ENCODE results near the gene CMC2. TPM values are rescaled to one million over a fixed set of nuclear protein-coding genes. Genes with fewer than 3 reads are reported as not detected.

Gene CMC2
- total and polyA plus RNA-seq, 9 of the 15 experiments (the other 6 are each of a cell fraction or from before 2014, with no cell fraction given), result 122 to 501 (median 172) TPM

DNA sequence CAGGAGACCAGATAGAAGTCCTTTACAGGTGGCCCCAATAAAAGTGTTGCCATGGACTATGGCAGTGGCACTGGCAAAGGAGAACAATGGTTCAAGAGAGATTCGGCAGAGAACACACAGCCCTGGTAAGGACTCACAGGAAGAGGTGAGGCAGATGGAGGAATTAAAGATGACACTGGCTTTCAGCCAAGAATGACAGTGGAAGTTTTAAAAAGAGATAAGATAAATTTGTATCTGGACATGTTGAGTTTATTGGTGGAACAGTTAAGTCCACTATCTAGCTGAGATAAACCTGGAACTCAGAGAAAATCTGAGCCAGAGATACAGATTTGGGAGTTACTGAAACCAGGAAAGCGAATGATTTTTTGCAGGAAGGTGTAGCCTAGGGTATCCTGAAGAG, 20.1 kb downstream of the CMC2 start (continued):
- TF ChIP-seq, protein P1, sequence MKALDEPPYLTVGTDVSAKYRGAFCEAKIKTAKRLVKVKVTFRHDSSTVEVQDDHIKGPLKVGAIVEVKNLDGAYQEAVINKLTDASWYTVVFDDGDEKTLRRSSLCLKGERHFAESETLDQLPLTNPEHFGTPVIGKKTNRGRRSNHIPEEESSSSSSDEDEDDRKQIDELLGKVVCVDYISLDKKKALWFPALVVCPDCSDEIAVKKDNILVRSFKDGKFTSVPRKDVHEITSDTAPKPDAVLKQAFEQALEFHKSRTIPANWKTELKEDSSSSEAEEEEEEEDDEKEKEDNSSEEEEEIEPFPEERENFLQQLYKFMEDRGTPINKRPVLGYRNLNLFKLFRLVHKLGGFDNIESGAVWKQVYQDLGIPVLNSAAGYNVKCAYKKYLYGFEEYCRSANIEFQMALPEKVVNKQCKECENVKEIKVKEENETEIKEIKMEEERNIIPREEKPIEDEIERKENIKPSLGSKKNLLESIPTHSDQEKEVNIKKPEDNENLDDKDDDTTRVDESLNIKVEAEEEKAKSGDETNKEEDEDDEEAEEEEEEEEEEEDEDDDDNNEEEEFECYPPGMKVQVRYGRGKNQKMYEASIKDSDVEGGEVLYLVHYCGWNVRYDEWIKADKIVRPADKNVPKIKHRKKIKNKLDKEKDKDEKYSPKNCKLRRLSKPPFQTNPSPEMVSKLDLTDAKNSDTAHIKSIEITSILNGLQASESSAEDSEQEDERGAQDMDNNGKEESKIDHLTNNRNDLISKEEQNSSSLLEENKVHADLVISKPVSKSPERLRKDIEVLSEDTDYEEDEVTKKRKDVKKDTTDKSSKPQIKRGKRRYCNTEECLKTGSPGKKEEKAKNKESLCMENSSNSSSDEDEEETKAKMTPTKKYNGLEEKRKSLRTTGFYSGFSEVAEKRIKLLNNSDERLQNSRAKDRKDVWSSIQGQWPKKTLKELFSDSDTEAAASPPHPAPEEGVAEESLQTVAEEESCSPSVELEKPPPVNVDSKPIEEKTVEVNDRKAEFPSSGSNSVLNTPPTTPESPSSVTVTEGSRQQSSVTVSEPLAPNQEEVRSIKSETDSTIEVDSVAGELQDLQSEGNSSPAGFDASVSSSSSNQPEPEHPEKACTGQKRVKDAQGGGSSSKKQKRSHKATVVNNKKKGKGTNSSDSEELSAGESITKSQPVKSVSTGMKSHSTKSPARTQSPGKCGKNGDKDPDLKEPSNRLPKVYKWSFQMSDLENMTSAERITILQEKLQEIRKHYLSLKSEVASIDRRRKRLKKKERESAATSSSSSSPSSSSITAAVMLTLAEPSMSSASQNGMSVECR (CRISPR knock-in tag; IDR thresholded peaks at IDR 0.05), result no peak
- TF ChIP-seq ETV6 (IDR thresholded peaks at IDR 0.05; ENCODE audit: borderline replicate concordance in 1 of 2, low read depth in 2 of 2, low read length in 1 of 2) (no peak), ETV6 (CRISPR knock-in tag; IDR thresholded peaks at IDR 0.05; ENCODE audit: borderline replicate concordance) (no peak), RBM17 (IDR thresholded peaks at IDR 0.05; ENCODE audit: borderline replicate concordance, low read depth, low read length) (no peak), CTBP1 (IDR thresholded peaks at IDR 0.05; ENCODE audit: borderline replicate concordance) (peak; percentile 21; the same call in 1 of the 2 replicates), EHMT2 (IDR thresholded peaks at IDR 0.05) (no peak), POLR3A (IDR thresholded peaks at IDR 0.05; ENCODE audit: borderline replicate concordance, extremely low read depth, insufficient read depth, insufficient read length) (no peak), ZNF174 (CRISPR knock-in tag; IDR thresholded peaks at IDR 0.05) (no peak), CGGBP1 (CRISPR knock-in tag; IDR thresholded peaks at IDR 0.05) (no peak), ZNF75A (CRISPR knock-in tag; IDR thresholded peaks at IDR 0.05) (no peak), RBM15 (IDR thresholded peaks at IDR 0.05; ENCODE audit: insufficient read depth, low read length) (no peak)
- TF ChIP-seq, protein P2, sequence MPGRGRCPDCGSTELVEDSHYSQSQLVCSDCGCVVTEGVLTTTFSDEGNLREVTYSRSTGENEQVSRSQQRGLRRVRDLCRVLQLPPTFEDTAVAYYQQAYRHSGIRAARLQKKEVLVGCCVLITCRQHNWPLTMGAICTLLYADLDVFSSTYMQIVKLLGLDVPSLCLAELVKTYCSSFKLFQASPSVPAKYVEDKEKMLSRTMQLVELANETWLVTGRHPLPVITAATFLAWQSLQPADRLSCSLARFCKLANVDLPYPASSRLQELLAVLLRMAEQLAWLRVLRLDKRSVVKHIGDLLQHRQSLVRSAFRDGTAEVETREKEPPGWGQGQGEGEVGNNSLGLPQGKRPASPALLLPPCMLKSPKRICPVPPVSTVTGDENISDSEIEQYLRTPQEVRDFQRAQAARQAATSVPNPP (IDR thresholded peaks at IDR 0.05; ENCODE audit: borderline replicate concordance, insufficient read depth, insufficient read length), result no peak
- TF ChIP-seq, protein P3, sequence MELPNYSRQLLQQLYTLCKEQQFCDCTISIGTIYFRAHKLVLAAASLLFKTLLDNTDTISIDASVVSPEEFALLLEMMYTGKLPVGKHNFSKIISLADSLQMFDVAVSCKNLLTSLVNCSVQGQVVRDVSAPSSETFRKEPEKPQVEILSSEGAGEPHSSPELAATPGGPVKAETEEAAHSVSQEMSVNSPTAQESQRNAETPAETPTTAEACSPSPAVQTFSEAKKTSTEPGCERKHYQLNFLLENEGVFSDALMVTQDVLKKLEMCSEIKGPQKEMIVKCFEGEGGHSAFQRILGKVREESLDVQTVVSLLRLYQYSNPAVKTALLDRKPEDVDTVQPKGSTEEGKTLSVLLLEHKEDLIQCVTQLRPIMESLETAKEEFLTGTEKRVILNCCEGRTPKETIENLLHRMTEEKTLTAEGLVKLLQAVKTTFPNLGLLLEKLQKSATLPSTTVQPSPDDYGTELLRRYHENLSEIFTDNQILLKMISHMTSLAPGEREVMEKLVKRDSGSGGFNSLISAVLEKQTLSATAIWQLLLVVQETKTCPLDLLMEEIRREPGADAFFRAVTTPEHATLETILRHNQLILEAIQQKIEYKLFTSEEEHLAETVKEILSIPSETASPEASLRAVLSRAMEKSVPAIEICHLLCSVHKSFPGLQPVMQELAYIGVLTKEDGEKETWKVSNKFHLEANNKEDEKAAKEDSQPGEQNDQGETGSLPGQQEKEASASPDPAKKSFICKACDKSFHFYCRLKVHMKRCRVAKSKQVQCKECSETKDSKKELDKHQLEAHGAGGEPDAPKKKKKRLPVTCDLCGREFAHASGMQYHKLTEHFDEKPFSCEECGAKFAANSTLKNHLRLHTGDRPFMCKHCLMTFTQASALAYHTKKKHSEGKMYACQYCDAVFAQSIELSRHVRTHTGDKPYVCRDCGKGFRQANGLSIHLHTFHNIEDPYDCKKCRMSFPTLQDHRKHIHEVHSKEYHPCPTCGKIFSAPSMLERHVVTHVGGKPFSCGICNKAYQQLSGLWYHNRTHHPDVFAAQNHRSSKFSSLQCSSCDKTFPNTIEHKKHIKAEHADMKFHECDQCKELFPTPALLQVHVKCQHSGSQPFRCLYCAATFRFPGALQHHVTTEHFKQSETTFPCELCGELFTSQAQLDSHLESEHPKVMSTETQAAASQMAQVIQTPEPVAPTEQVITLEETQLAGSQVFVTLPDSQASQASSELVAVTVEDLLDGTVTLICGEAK (IDR thresholded peaks at IDR 0.05), result no peak
- TF ChIP-seq, protein P3 (CRISPR knock-in tag; IDR thresholded peaks at IDR 0.05), result no peak
